Endodermal cell (in vitro differentiated cells): Measurements from ENCODE around the gene RNF224. TPM values are rescaled to one million over a fixed set of nuclear protein-coding genes. Genes with fewer than 3 reads are reported as not detected.
A peak's percentile ranks its signal among the peaks of the same experiment; 100 is the strongest.

Experiments used
- DNase-seq: peaks from one replicate; pipeline ENCODE4 v3.0.0-alpha.2; 2017
- H3K27ac ChIP-seq: 2 replicates; pipeline ENCODE4 v1.5.1; 2013; ENCODE audit warnings: mild to moderate bottlenecking, low read depth, low read length, moderate library complexity
- H3K27me3 ChIP-seq: 2 replicates; pipeline ENCODE4 v1.6.1; 2013; ENCODE audit warnings: mild to moderate bottlenecking, low read length, moderate library complexity; ENCODE audit not compliant: insufficient read depth, control insufficient read depth, poor library complexity, severe bottlenecking
- H3K36me3 ChIP-seq: 2 replicates; pipeline ENCODE4 v1.7.0; 2013; ENCODE audit warnings: mild to moderate bottlenecking, low read length, moderate library complexity; ENCODE audit not compliant: control insufficient read depth, insufficient read depth
- H3K4me1 ChIP-seq: one replicate; pipeline ENCODE4 v1.7.0; 2013; ENCODE audit warnings: low read length; ENCODE audit not compliant: control insufficient read depth, insufficient read depth
- H3K4me3 ChIP-seq: 2 replicates; pipeline ENCODE4 v1.5.1; 2013; ENCODE audit warnings: mild to moderate bottlenecking, low read length, moderate library complexity
- H3K9ac ChIP-seq: 2 replicates; pipeline ENCODE4 v1.6.1; 2013; ENCODE audit warnings: mild to moderate bottlenecking, low read length, moderate library complexity; ENCODE audit not compliant: poor library complexity, severe bottlenecking; ENCODE audit errors: extremely low read depth
- H3K9me3 ChIP-seq: 2 replicates; pipeline ENCODE4 v1.6.1; 2013; ENCODE audit warnings: mild to moderate bottlenecking, low read length, moderate library complexity; ENCODE audit not compliant: control insufficient read depth
- H3K27ac Mint-ChIP-seq: 2 replicates; pipeline ENCODE4 v1.8.0; 2020; ENCODE audit warnings: mixed read lengths
- H3K27me3 Mint-ChIP-seq: 2 replicates; pipeline ENCODE4 v1.8.0; 2021; ENCODE audit warnings: mild to moderate bottlenecking, mixed read lengths; ENCODE audit not compliant: insufficient read depth
- H3K36me3 Mint-ChIP-seq: 2 replicates; pipeline ENCODE4 v1.8.0; 2020; ENCODE audit warnings: low read depth, mixed read lengths
- H3K4me1 Mint-ChIP-seq: 2 replicates; pipeline ENCODE4 v1.8.0; 2020; ENCODE audit warnings: mixed read lengths
- H3K4me3 Mint-ChIP-seq: 2 replicates; pipeline ENCODE4 v1.8.0; 2020; ENCODE audit warnings: mild to moderate bottlenecking, moderate library complexity, mixed read lengths
- H3K9me3 Mint-ChIP-seq: 2 replicates; pipeline ENCODE4 v1.8.0; 2020; ENCODE audit warnings: mild to moderate bottlenecking, mixed read lengths
- WGBS, 2 experiments: methylation state at CpG; one replicate each; pipeline versions ENCODE4 v1.1.5 to v1.1.7; 2013; ENCODE audit warnings: missing lambda C conversion rate in 2 of 2, mixed read lengths in 1 of 2; ENCODE audit not compliant: insufficient coverage in 1 of 2, insufficient read length in 1 of 2; 5-methylcytosine and 5-hydroxymethylcytosine counted together
- total RNA-seq, 2 donors: library from RNA; stranded (reverse); fragmentation: NEBNext Ultra II Directional in 1 of 2; extraction: Animal tissue kit (Norgen Biotek cat#: 25700) in 1 of 2; gene quantifications; 2 replicates in 1 of 2; 3 replicates in 1 of 2; pipeline ENCODE4 v1.2.1, GENCODE V29; 2021
- TF ChIP-seq, protein P1 (sequence below): fragments of 200-600 bp; sonication (generic); conservative IDR thresholded peaks from 2 replicates; pipeline ENCODE4 v1.5.0; 2021; ENCODE audit warnings: antibody characterized with exemption, mild to moderate bottlenecking

The RNF224 gene
- total RNA-seq, 2 donors from 2014 or later, result 0.24 to 0.38 TPM

DNA sequence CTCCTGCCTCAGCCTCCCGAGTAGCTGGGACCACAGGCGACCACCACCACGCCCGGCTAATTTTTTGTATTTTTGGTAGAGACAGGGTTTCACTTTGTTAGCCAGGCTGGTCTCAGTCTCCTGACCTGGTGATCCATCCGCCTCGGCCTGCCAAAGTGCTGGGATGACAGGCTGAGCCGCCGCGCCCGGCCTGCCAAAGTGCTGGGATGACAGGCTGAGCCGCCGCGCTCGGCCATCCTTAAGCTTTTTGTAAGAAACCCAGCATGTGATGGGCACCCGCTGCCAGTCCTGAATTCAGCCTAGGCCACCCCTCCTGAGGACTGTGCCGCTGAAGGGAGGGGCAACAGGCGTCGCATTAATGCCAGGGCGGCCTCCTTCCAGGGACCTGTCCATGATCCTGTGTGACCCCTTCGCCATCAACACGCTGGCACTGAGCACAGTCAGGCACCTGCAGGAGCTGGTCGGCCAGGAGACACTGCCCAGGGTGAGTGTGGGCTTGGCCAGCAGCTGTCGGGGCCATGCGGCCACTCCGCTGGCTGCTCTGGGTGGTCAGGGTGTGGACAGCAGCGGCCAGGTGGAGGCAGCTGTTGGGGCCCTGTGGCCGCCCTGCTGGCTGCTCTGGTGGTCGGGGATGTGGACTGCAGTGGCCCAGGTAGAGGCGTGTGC lies 38.3 kb downstream of the RNF224 start:
- Histone ChIP-seq H3K9ac (no peak overlapping the region), H3K4me3 (no peak overlapping the region), H3K4me1 (no peaks in the 10 kb centered on the region), H3K9me3 (no peaks in the 10 kb centered on the region), H3K36me3 (peaks cover 47% of the 10 kb centered on the region), H3K27ac (no peak overlapping the region), H3K27me3 (no peaks in the 10 kb centered on the region)
- Mint-ChIP-seq H3K27me3 (no peaks in the 10 kb centered on the region), H3K27ac (no peak overlapping the region), H3K4me1 (no peaks in the 10 kb centered on the region), H3K9me3 (no peaks in the 10 kb centered on the region), H3K4me3 (no peak overlapping the region), H3K36me3 (peaks cover 37% of the 10 kb centered on the region)
- WGBS, 2 experiments, result 92 to 93% methylated on average over 22 to 29 of the region's 29 CpGs
- peak; percentile 40 for DNase-seq
- TF ChIP-seq, protein P1, sequence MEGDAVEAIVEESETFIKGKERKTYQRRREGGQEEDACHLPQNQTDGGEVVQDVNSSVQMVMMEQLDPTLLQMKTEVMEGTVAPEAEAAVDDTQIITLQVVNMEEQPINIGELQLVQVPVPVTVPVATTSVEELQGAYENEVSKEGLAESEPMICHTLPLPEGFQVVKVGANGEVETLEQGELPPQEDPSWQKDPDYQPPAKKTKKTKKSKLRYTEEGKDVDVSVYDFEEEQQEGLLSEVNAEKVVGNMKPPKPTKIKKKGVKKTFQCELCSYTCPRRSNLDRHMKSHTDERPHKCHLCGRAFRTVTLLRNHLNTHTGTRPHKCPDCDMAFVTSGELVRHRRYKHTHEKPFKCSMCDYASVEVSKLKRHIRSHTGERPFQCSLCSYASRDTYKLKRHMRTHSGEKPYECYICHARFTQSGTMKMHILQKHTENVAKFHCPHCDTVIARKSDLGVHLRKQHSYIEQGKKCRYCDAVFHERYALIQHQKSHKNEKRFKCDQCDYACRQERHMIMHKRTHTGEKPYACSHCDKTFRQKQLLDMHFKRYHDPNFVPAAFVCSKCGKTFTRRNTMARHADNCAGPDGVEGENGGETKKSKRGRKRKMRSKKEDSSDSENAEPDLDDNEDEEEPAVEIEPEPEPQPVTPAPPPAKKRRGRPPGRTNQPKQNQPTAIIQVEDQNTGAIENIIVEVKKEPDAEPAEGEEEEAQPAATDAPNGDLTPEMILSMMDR, result no peak

DNA sequence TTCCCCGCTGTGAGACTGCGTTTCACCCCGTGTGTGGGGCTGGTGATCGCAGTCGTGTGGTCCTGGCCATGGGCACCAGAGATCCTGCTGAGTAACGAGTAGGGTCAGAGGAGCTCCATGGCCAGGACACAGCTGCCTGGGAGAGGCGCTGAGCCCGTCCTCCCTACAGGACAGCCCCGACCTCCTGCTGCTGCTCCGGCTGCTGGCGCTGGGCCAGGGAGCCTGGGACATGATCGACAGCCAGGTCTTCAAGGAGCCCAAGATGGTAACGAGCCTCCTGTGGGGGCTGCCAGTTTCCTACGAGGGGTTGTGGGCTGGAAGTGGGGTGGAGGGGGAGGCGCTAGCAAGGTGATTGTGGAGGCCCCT lies 38.8 kb downstream of the RNF224 start:
- H3K4me3 ChIP-seq, result no peak overlapping the region
- no peak for DNase-seq
- H3K9me3 ChIP-seq, result no peaks in the 10 kb centered on the region
- Mint-ChIP-seq H3K36me3 (peaks cover 37% of the 10 kb centered on the region), H3K9me3 (no peaks in the 10 kb centered on the region), H3K27ac (no peak overlapping the region), H3K27me3 (no peaks in the 10 kb centered on the region), H3K4me3 (no peak overlapping the region), H3K4me1 (no peaks in the 10 kb centered on the region)
- no peak overlapping the region for H3K27ac ChIP-seq
- H3K27me3 ChIP-seq, result no peaks in the 10 kb centered on the region
- peaks cover 47% of the 10 kb centered on the region for H3K36me3 ChIP-seq
- TF ChIP-seq, protein P1, result no peak
- H3K9ac ChIP-seq, result no peak overlapping the region
- H3K4me1 ChIP-seq, result no peaks in the 10 kb centered on the region
- 97 to 99% methylated on average over 13 to 15 of the region's 15 CpGs for WGBS, 2 experiments

DNA sequence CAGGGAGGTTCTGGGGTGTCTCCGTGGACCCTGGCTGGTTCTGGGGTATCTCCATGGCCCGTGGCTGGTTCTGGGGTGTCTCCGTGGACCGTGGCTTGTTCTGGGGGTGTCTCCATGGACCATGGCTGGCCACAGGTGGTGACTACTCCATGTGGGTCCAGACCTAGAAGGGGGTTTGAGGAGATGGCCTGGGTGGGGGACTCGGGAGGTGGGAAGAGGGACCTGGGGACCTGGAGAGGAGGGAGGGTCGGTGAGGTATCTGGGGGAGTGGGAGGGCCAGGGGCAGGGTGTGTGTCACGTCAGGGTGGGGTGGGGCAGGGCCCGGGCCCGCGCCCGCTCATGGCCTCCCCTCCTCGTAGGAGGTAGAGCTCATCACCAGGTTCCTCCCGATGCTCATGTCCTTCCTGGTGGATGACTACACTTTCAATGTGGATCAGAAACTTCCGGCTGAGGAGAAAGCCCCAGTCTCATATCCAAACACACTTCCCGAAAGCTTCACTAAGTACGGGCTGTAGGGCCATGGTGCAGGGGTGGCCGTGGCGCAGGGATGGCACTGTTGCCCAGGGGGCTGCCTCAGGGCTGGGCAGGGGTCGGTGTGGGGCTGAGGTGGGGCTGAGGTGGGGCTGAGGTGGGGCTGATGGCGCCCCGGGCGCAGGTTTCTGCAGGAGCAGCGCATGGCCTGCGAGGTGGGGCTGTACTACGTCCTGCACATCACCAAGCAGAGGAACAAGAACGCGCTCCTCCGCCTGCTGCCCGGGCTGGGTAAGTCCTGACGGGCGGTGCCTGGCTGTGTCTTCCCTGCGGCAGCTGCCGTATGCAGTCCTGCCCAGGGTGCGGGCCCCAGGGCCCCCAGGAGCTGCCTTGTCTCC lies 39.5 kb downstream of the RNF224 start:
- 90 to 94% methylated on average over 18 to 34 of the region's 34 CpGs for WGBS, 2 experiments
- no peak overlapping the region for H3K9ac ChIP-seq
- TF ChIP-seq, protein P1, result no peak

More for the DNA sequence above, 39.5 kb downstream of the RNF224 start:
- peaks cover 35% of the 10 kb centered on the region for H3K36me3 Mint-ChIP-seq
- DNase-seq, result no peak
- H3K4me1 Mint-ChIP-seq, result no peaks in the 10 kb centered on the region
- no peak overlapping the region for H3K4me3 Mint-ChIP-seq
- H3K9me3 Mint-ChIP-seq, result no peaks in the 10 kb centered on the region
- no peak overlapping the region for H3K27ac ChIP-seq
- no peak overlapping the region for H3K4me3 ChIP-seq
- H3K27ac Mint-ChIP-seq, result no peak overlapping the region
- H3K36me3 ChIP-seq, result peaks cover 47% of the 10 kb centered on the region
- no peaks in the 10 kb centered on the region for H3K9me3 ChIP-seq
- no peaks in the 10 kb centered on the region for H3K4me1 ChIP-seq
- no peaks in the 10 kb centered on the region for H3K27me3 Mint-ChIP-seq
- no peaks in the 10 kb centered on the region for H3K27me3 ChIP-seq
